HG03139 (cell line): ENCODE data around the gene WHRN.

Experiments used
- ATAC-seq: cut with Tn5 transposase; IDR thresholded peaks from one replicate; pipeline ENCODE4 v1.9.1; 2021; ENCODE audit not compliant: unreplicated experiment

WHRN gene

DNA sequence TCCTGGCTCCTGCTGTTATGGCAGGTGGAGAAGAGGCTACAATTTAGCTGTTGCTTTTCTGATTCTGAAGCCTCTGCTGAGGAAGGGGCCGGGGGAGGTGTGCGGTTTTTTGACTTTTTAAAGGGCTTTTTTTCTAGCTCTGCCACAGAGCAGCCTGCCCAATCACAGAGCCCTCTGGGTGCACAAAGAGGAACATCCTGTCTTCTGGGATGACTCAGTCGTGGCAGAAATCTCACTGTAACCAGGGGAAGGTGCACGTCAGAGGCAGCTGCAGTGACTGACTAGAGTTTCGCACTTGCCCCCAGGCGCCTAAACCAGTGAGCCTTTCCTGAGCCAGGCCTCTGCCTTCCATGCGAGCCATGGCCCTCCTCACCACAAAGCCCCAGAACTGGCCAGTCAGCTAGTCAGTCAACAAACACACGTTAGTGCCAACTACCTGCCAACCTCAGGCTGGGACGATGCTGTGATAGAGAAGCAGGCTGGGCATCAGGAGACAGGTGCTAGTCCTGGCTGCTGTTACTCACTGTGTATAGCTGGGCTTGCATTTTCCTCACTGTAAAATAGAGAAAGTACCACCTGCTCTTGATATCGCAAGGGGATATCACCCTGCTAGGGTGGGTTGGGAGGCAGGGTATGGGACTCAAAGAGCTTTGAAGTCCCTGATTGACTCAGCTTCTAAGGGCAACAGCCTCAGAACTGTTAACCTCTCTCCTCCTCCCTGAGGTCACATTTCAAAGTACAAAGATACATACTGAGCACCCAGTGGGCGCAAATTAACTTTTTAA lies 119.7 kb downstream of the WHRN start:
- peak; percentile 81 for ATAC-seq

DNA sequence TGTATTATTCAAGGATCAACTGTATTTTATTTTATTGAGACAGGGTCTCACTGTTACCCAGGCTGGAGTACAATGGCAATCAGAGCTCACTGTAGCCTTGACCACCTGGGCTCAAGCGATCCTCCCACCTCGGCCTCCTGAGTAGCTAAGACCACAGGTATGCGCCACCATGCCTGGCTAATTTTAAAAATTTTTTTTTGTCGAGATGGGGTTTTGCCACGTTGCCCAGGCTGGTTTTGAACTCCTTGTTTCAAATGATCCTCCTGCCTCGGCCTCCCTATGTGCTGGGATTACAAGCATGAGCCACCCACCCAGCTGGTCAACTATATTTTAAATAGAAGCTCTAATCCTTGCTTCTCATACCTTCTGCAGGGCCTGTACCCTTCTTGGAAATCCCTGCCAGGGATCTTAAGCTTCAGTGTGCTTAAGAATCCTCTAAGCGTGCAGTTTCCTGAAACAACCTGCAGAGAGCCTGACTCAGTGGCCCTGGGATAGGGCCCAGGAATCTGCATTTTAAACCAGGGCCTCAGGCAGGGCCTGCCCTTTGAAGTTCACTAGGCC lies 120.4 kb downstream of the WHRN start:
- ATAC-seq: no peak

DNA sequence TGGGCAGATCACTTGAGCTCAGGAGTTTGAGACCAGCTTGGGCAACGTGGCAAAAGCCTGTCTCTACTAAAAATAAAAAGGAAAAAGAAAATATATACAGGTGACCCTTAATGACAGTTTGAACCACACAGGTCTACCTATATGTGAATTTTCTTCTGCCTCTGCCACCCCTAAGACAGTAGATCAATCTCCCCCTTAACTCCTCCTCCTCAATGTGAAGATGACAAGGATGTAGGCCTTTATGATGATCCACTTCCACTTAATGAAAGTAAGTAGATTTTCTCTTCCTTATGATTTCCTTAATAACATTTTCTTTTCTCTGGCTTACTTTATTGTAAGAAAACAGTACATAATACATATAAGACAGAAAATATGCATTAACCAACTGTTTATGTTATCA lies 120.9 kb downstream of the WHRN start:
- ATAC-seq: no peak

GRCh38 chr9:114383521-114384231 lies 121.6 kb downstream of the WHRN start:
- ATAC-seq: no peak

DNA sequence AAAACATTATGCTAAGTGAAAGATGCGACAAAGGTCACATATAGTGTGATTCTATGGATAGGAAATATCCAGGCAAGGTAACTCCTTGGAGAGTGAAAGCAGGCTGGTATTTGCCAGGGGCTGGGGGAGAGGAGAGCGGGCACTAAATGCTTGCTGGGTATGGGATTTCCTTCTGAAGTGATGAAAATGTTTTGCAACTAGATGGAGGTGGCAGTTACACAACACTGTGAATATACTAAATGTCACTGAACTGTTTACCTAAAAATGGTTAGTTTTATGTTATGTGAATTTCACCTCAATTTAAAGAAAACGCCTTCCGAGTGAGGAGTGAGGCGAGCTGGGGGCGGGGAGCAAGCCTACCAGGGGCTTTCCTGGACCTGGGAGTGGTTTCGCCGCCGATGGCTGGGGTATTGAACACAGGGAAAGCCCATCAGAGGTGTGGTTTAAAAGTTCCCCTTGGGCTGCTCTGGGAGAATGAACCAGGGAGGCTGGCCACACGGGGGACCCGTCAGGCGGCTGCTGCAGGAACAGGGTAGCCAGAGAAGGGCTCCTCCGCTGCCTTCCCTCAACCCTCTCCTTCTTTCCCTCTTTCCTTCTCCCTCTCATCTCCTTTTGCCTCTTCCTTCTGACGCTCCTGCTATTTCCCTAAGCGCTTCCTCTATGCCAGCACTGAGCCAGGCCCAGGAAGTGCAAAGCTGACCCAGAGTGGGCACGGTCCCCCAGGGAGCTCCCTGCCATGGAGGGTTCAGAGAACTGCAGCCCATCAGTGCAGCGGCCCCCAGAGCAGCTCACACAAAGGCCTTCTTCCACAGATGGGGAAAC lies 122.4 kb downstream of the WHRN start:
- no peak for ATAC-seq

GRCh38 chr9:114378883-114379282 lies 126.4 kb downstream of the WHRN start:
- ATAC-seq: no peak

DNA sequence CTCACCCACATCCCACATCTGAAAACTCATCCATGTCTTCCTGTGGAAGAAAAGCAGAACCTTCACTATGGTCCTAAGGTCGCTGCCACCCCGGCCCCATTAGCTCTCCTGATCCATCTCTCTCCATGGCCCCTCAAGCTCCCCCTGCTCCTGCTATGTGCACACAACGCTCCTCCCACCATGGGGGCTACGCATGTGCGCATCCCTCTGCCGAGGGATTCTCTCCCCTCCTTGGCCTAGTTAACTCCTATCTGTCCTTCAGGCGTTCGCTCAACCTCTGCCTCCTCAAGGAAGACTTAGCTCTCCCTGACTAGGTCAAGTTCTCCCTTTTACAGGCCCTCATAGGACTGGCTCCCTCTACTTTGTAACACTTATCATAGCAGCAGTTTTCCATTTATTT lies 127.3 kb downstream of the WHRN start:
- ATAC-seq: no peak

DNA sequence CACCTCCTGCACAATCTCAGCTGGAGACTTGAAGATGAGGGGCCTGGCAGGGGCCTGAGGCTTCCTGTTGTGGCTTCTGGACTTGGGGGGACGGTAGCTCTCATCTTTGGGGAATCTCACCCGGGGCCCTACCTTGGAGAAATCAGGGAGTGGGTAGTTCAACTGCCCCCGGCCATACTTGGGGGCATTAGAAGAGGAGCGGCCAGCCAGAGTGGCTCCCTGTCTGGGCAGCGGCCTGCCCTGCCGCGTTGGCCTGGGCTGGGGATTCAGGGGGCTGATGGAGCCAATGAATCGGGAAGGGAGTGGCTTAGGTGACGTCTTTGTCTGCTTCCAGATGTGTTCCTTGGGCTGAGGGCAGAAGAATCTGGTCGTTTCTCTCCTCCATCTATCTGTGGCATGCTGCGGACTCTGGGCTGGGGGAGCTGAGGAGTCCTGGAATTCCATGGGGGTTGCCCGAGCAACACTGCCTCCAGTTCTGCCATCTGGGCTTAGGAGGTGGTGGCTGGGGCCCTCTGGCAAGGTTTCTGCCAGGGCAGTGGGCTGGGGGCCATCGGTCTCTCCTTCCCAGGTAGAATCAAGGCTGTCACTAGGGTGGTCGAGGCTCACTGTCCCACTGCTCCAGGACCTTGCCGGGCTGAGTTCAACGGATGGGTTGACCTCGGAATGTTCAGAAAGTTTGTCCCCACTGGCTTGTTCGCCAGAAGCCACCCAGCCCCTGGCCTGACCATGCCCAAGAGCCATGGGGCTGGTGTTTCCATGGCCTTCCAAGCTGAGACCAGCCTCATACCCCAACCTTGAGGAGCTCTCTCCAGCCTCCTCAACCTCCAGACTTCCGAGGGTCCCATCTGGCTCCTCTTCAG lies 128.5 kb downstream of the WHRN start:
- ATAC-seq: no peak

- ATAC-seq: no peak
These were observed 129.7 kb downstream of the WHRN start for GRCh38 chr9:114375386-114376175.

- ATAC-seq: no peak
These were observed 130.3 kb downstream of the WHRN start for GRCh38 chr9:114374936-114375335.

DNA sequence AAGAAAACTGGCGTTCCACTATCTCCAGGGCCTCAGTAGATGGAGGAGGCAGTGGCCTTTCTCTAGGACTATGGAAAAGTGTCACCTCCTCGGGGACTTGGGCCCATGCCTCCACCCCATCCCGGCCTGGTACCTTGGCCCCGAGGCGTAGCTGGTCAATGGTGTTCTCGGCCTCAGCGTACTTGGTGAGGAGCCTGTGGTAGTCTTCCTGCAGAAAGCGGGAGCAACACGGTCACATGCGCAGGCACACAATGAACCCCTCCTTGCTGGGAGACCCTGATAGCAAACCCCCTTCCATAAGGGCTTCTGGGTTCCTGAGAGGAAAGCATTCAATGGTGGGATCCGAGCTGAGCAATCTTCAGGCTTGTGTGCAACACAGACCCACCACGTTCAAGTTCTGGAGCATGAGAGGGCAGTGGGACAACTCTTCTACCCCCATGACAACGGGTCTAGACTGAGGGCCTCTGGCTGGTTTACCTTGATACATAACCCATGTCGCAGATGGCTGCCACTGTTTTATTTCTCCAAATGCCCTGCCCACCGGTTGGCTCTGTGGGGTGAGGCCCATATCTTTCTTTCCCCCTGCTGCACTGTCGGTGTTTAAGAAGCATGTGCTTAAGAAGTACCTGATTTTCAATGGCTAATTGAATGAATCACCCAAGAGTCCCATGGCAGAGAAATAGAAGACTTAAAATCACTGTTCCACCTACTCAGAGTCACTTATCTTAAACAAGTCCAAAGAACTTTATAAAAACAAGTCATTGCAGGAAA lies 131.1 kb downstream of the WHRN start:
- ATAC-seq: no peak

GRCh38 chr9:114372921-114373448 lies 132.3 kb downstream of the WHRN start:
- peak; percentile 96 for ATAC-seq

DNA sequence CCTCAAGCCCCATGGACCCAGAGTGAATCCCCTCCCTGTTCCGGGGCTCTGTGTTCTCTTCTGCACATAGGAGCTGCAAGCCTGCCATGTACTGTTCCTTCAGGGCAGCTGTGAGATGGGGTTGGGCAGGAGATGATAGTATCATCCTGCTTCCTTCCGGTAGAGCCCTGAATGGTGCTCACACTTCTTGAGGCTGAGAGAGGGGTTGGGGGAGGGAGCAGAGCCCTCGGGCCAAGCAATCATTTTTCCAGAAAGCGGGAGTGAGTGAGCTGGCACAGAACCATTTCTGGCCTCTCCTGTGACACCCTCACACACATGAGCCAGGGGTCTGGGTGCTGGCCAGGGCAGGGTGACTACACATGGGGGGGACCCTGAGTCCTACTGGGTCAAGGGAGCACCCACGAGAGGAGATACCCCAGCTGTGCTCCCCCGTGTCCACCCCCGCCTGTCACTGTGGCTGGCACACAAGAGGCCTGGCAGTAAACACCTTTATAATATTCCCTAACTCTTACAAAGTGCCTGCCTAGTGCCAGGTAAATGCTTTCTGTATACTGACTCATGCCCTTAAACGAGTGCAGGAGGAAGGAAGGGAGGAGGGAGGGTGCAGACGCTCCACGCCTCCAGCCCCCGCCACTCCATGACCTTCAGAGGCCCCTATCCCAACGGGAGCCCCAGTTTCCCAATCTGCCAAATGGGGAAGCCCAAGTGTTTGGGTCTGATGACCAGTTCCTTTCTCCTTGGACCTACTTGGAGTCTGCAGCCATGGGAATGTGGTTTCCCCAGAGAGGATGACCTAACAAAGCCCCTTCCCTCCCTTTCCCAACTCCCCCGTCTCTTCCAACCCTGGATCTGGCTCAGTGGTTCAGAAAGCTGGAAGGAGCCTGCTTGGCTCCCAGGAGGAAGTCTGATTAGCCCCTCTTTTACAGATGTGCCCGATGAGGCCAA lies 133.0 kb downstream of the WHRN start:
- peak; percentile 27 for ATAC-seq

DNA sequence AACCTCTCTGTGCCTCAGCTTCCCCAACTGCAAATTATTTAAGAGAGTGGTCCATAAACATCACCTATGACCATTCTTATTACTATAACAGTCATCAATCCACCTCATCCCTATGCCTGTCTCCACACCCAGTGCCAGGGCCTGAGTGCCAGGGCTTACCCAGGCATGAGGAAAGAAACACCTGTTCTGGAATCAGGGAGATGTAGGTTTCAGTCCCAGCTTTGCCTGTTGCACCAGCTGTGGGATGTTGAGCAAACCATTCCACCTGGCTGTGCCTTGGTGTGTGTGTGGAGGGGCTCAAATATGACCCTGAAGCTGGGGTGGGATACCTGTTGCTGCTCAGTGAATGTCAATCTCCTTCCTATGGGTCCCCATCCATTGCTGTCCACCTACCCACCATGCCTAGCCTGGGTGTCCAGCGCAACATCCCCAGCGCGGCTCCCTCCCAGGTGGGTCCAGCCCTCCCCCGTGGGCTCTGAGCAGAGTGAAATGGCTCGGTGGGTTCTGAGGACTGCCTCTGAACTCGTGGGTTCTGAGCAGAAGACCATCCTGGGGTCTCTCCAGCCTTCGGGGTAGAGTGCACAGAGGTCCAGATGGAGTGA lies 133.8 kb downstream of the WHRN start:
- no peak for ATAC-seq

- no peak for ATAC-seq
These were observed 134.3 kb downstream of the WHRN start for GRCh38 chr9:114370968-114371320.

DNA sequence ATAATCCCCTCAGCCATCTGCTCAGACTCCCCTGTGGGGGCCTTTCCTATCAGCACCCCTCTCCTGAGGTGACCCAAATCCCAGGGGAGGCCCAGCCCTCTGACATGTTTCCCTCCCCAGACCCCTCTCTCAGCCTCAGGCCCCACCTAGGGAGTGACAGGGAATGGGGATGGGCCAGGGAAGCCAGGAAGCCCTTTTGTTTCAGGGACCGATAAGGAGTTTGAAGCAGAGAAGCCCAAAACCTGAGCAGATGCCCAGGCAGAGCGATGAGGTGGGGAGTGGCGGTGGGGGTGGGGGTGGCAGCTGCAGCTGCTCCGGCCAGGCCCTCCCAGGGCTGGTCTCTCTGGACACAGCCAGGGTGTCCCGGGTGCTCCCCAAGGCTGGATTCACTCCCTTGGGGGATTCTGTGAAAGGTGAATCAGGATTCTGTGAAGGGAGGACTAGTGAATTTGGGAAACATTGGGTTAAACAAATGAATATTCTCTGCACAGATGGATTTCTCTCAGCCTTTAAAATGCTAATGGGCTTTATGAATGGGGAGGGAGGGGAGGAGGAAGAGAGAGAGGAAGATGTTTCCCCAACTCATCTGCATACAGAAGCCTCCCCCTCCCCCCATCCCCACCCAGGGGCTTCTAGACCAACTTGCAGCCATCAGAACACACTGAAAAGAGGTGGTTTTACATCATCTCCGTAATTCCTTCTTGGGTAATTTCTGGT lies 134.9 kb downstream of the WHRN start:
- no peak for ATAC-seq
